A549 treated with GW870086 at 1 μM for 4 hours (cell line): ENCODE measurements around the gene SGTB. TPM values are rescaled to one million over a fixed set of nuclear protein-coding genes. Genes with fewer than 3 reads are reported as not detected.

Experiments used
- total RNA-seq: library from RNA; stranded (reverse); fragments of 200-300 nt; extraction: Qiagen RNA extraction; gene quantifications from 5 replicates; pipeline ENCODE4 v1.2.3, GENCODE V29; 2022; ENCODE audit warnings: low read depth

Gene SGTB, protein sequence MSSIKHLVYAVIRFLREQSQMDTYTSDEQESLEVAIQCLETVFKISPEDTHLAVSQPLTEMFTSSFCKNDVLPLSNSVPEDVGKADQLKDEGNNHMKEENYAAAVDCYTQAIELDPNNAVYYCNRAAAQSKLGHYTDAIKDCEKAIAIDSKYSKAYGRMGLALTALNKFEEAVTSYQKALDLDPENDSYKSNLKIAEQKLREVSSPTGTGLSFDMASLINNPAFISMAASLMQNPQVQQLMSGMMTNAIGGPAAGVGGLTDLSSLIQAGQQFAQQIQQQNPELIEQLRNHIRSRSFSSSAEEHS
- 6.3 to 8.7 TPM (median 7.1 TPM) in 5 replicates for total RNA-seq

DNA sequence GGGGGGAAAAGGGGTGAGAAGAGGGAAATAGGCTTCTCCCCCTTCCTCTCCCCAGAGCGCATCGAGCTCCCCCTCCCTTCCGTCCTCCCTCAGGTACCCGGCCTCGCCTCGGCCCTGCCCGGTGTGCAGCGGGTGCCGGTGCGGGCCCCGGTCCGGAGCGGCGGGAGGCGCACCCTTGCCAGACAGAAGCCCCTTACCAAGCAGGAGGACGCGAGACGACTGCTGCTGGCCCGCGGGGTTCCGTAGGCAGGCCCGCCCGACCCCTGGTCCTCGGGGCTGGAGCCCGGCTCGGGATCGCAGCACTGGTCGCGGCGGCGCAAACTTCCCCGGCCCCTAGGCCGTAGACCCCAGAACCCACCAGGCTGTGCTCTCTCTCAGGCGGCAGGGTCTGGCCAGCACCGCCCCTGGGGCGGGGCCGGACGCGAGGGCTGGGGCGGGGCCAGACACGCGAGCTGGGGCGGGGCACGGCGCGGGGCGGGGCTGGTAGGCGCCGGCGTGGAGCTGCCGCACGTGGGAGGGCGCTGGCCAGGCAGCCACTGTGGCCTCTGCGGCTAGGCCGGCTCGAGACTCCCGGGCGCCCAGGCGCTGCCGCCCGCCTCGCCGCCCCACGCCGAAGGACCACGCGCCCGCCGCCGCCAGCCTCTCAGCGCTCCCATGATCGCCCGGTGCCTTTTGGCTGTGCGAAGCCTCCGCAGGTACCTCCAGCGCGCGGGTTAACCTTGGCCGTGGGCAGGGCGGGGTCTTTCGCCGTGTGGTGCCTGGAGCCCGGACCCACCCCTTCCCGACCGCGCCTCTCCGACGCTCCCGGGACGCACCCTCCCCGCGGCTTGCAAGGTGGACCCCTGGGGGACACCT lies at the start of gene SGTB, which contains the start of gene NLN:
SGTB (minus strand) TSS at position 390 of the 855 bp plus-strand sequence. CDS start 1,302 bp downstream, outside the sequence.
NLN (plus strand) TSS at position 486 of the 855 bp plus-strand sequence; CDS start at position 655, 169 bp downstream.

DNA sequence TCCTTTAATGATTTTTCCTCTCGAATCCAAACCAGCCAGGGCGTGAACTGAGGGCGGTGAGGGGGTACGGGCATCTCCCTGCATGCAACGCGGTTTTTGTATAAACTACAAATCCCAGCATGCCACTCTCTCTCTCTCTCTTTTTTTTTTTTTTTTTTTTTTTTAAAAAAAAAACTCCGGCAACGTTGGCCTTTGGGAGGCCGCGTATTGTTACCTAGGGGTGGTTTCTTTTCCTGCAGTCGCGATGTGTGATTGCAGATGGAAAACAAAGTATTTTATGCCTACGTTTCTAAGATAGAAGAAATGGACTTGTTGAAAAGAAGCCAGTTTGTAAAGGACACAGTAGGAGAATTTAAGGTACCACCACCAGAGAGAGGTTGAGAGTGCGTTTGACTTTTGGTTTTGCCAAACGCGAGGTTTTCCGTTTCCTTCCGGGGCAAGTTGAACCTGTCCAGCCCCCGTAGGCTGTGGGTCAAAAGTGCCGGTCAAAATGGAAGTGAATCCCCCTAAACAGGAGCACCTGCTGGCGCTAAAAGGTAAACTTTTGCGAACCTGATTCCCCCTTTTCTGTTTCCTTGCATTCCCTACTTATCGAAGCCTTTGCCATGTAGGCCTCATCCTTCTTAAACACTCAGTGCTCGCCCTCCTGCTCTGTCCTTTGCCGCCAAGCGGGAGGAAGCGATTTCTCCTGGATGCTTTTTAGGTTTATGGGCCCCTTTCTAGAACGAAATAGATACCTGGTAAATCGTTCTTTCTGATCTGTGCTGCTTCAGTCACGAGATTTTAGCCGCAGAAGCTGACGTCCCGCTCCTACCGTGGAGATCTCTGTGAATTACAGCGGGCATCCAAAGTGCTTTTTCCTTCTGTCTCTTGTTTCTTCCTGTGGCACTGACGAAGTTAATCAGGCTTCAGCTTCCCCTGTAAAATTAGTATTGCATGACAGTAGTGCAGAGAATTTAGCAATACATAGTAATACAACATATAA lies 97.0 kb downstream of the SGTB start, which contains the start of the genes SHLD3 and TRAPPC13:
SHLD3 (plus strand) TSS at position 457 of the 985 bp plus-strand sequence. CDS start 4,561 bp downstream, outside the sequence.
TRAPPC13 (plus strand) TSS at position 457 of the 985 bp plus-strand sequence; CDS start at position 491, 34 bp downstream.

DNA sequence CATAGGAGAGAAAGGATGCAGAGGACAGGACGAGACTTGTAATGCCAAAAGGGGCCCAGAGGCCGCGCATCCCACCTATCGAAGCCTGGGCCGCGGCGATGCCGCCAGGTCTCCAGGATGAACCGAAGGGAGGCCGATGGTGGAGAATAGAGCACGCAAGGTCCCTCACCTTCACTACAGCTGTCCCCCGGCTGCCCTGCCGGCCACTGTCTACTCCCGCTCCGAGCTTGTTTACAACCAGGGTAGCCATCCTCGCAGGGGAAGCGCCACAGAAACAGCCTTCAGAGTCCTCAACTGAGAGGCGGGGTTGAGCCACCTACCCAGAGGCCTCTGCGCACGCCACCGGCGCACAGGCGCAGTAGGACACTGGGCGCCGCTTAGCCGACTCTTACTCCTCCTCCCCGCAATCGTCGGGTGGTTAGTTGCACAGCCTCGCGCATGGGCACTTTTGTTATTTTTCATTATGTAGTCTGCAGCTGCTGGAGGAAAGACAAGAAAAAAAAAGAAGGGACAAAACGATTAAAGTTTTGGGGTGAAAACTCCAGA lies 97.8 kb downstream of the SGTB start, which contains the start of gene TRIM23:
TRIM23 (minus strand) TSS at position 309 of the 546 bp plus-strand sequence; CDS start at position 250, 59 bp downstream.

Other genes with a start within 250 kb of the SGTB start
- 0.03 to 0.16 TPM (median 0.06 TPM) in 5 replicates for gene ADAMTS6, start 240.2 kb downstream of the SGTB start, total RNA-seq
- gene CENPK, start 158.9 kb downstream of the SGTB start, total RNA-seq: 27.9 to 33.3 TPM (median 31.4 TPM) in 5 replicates
- 17.0 to 20.5 TPM (median 17.3 TPM) in 5 replicates for gene PPWD1, start 158.8 kb downstream of the SGTB start, total RNA-seq
- gene TRIM23, start 97.8 kb downstream of the SGTB start, total RNA-seq: 4.7 to 8.3 TPM (median 7.6 TPM) in 5 replicates
- gene SHLD3, start 97.1 kb downstream of the SGTB start, total RNA-seq: 1.6 to 3.2 TPM (median 2.2 TPM) in 5 replicates
- gene TRAPPC13, start 97.1 kb downstream of the SGTB start, total RNA-seq: 11.7 to 16.1 TPM (median 13.5 TPM) in 5 replicates
- 55.1 to 67.4 TPM (median 63.8 TPM) in 5 replicates for gene NLN, start 96 bp upstream of the SGTB start, total RNA-seq
- gene ERBIN, start 204.5 kb upstream of the SGTB start, total RNA-seq: 20.2 to 36.9 TPM (median 25.3 TPM) in 5 replicates